HepG2 (cell line): ENCODE measurements around the gene TRAK1. TPM values are rescaled to one million over a fixed set of nuclear protein-coding genes. Genes with fewer than 3 reads are reported as not detected.

Source experiments
- EP300 ChIP-seq, 3 experiments: sonication (generic) in 1 of 3; formaldehyde crosslinking in 1 of 3; IDR thresholded peaks; 2 replicates each; pipeline versions ENCODE4 v1.5.1 to v1.6.1; 2011 to 2020; ENCODE audit warnings: low read depth in 2 of 3, low read length in 2 of 3, borderline replicate concordance in 1 of 3, improper control_type of control experiment in 1 of 3, mild to moderate bottlenecking in 1 of 3, missing genetic modification reagents in 1 of 3, moderate library complexity in 1 of 3
- FOXP4 ChIP-seq: sonication (generic); formaldehyde crosslinking; IDR thresholded peaks from 2 replicates; pipeline ENCODE4 v1.4.0; 2020; ENCODE audit warnings: missing genetic modification reagents
- GFI1 ChIP-seq: sonication (generic); formaldehyde crosslinking; IDR thresholded peaks from 2 replicates; pipeline ENCODE4 v1.5.0; 2020; ENCODE audit warnings: missing genetic modification reagents, mild to moderate bottlenecking, borderline replicate concordance
- GTF3A ChIP-seq: sonication (generic); formaldehyde crosslinking; conservative IDR thresholded peaks from 2 replicates; pipeline ENCODE4 v1.4.0; 2020; ENCODE audit warnings: mild to moderate bottlenecking, missing genetic modification reagents
- HDAC2 ChIP-seq: sonication (generic); formaldehyde crosslinking; IDR thresholded peaks from 2 replicates; pipeline ENCODE4 v1.4.0; 2020; ENCODE audit warnings: missing genetic modification reagents
- HOXA3 ChIP-seq: sonication (generic); formaldehyde crosslinking; IDR thresholded peaks from 2 replicates; pipeline ENCODE4 v1.5.0; 2020; ENCODE audit warnings: missing genetic modification reagents
- JARID2 ChIP-seq: sonication (generic); formaldehyde crosslinking; IDR thresholded peaks from 2 replicates; pipeline ENCODE4 v1.8.1; 2023; ENCODE audit warnings: missing genetic modification reagents, inconsistent platforms; ENCODE audit not compliant: insufficient replicate concordance
- MEF2D ChIP-seq: sonication (generic); formaldehyde crosslinking; IDR thresholded peaks from 2 replicates; pipeline ENCODE4 v1.5.1; 2020; ENCODE audit warnings: mild to moderate bottlenecking, missing genetic modification reagents
- NFKB2 ChIP-seq: sonication (generic); formaldehyde crosslinking; IDR thresholded peaks from 2 replicates; pipeline ENCODE4 v1.4.0; 2020; ENCODE audit warnings: missing genetic modification reagents, borderline replicate concordance
- PREB ChIP-seq: sonication (generic); formaldehyde crosslinking; IDR thresholded peaks from 2 replicates; pipeline ENCODE4 v1.4.0; 2020; ENCODE audit warnings: missing genetic modification reagents
- SIN3A ChIP-seq: IDR thresholded peaks from 2 replicates; pipeline ENCODE4 v1.6.1; 2011; ENCODE audit warnings: low read depth, mild to moderate bottlenecking, control low read depth, low read length, borderline replicate concordance
- SMAD3 ChIP-seq: sonication (generic); formaldehyde crosslinking; IDR thresholded peaks from 2 replicates; pipeline ENCODE4 v1.4.0; 2020; ENCODE audit warnings: missing genetic modification reagents
- SOX5 ChIP-seq: IDR thresholded peaks from 2 replicates; pipeline ENCODE4 v1.6.1; 2016; ENCODE audit warnings: borderline replicate concordance
- SP5 ChIP-seq: IDR thresholded peaks from 2 replicates; pipeline ENCODE4 v1.6.1; 2016; ENCODE audit warnings: low read depth, borderline replicate concordance
- SUZ12 ChIP-seq: fragments of 150-350 bp; IDR thresholded peaks from 2 replicates; pipeline ENCODE4 v1.6.1; 2014; ENCODE audit warnings: low read depth, low read length
- YEATS4 ChIP-seq: sonication (generic); formaldehyde crosslinking; IDR thresholded peaks from 2 replicates; pipeline ENCODE4 v1.4.0; 2020; ENCODE audit warnings: missing genetic modification reagents, borderline replicate concordance
- ZNF12 ChIP-seq: sonication (generic); formaldehyde crosslinking; IDR thresholded peaks from 2 replicates; pipeline ENCODE4 v1.5.0; 2020; ENCODE audit warnings: missing genetic modification reagents
- ZNF253 ChIP-seq: sonication (generic); formaldehyde crosslinking; IDR thresholded peaks from 2 replicates; pipeline ENCODE4 v1.8.0; 2022; ENCODE audit warnings: mild to moderate bottlenecking, missing genetic modification reagents, borderline replicate concordance
- ZNF574 ChIP-seq: sonication (generic); formaldehyde crosslinking; IDR thresholded peaks from 2 replicates; pipeline ENCODE4 v1.4.0; 2020; ENCODE audit warnings: missing genetic modification reagents
- ZNF639 ChIP-seq: conservative IDR thresholded peaks from 2 replicates; pipeline ENCODE4 v1.6.1; 2018; ENCODE audit warnings: missing genetic modification reagents
- ZSCAN5A ChIP-seq: sonication (generic); formaldehyde crosslinking; IDR thresholded peaks from 2 replicates; pipeline ENCODE4 v1.8.0; 2022; ENCODE audit warnings: mild to moderate bottlenecking, missing genetic modification reagents, borderline replicate concordance
- polyA plus RNA-seq, 8 experiments: library from polyadenylated mRNA; depleted of rRNA in 3 of 8; stranded (reverse) in 7 of 8; unstranded in 1 of 8; fragments of >200 nt; fragmentation: Illumina TruSeq in 4 of 8; extraction: Trizol in 4 of 8; gene quantifications; 2 replicates each; pipeline versions ENCODE4 v1.2.1 to v1.2.3, GENCODE V29; 2011 to 2016; ENCODE audit warnings: low read depth in 4 of 8, missing spikeins in 1 of 8, mixed read lengths in 1 of 8; ENCODE audit not compliant: insufficient read depth in 1 of 8
- total RNA-seq, 5 experiments: library from RNA; depleted of rRNA; stranded (reverse); fragments of >200 nt; fragmentation: Illumina TruSeq; extraction: Trizol; gene quantifications; 2 replicates each; pipeline ENCODE4 v1.2.3, GENCODE V29; 2016; ENCODE audit warnings: low read depth in 1 of 5

TRAK1 gene
- total and polyA plus RNA-seq, 2 of the 13 experiments (the other 11 are each of a cell fraction or from before 2014, with no cell fraction given): 20.5 to 46.6 TPM

- TF ChIP-seq EP300 (IDR thresholded peaks at IDR 0.05; ENCODE audit: low read depth in 2 of 2, low read length in 2 of 2) (peak in 1 of 2 experiments; percentile 9; a peak in 1 of 4 replicates), EP300 (CRISPR knock-in tag; IDR thresholded peaks at IDR 0.05; ENCODE audit: borderline replicate concordance) (no peak), SMAD3 (CRISPR knock-in tag) (no peak), GTF3A (CRISPR knock-in tag) (no peak), PREB (CRISPR knock-in tag) (no peak), YEATS4 (CRISPR knock-in tag) (no peak), SOX5 (peak; percentile 15; the same call in 1 of the 2 replicates), NFKB2 (no peak), ZNF12 (CRISPR knock-in tag) (no peak), FOXP4 (CRISPR knock-in tag) (peak; percentile 40; the same call in 1 of the 2 replicates), SP5 (CRISPR knock-in tag) (0 out of 2 replicates have a peak, but pooled peaks have one; percentile 42), ZNF253 (CRISPR knock-in tag) (no peak), MEF2D (CRISPR knock-in tag) (0 out of 2 replicates have a peak, but pooled peaks have one; percentile 62), ZNF639 (CRISPR knock-in tag) (no peak), HOXA3 (CRISPR knock-in tag) (peak; percentile 25; the same call in 1 of the 2 replicates), ZNF574 (CRISPR knock-in tag) (peak; percentile 37; the same call in 1 of the 2 replicates), JARID2 (CRISPR knock-in tag) (no peak), SIN3A (no peak), ZSCAN5A (CRISPR knock-in tag) (no peak), SUZ12 (no peak), HDAC2 (CRISPR knock-in tag) (peak; percentile 64; the same call in 1 of the 2 replicates), GFI1 (CRISPR knock-in tag) (no peak)
These were observed 11.4 kb downstream of the TRAK1 start (continued) for GRCh38 chr3:42102571-42102970.
